K562 (cell line): ENCODE measurements around the gene DDR1. TPM values are rescaled to one million over a fixed set of nuclear protein-coding genes. Genes with fewer than 3 reads are reported as not detected.

ENCODE experiments used
- BRCA1 ChIP-seq, 2 experiments: fragments of 450-650 bp in 1 of 2; sonication (generic) in 1 of 2; formaldehyde crosslinking in 1 of 2; IDR thresholded peaks; 2 replicates each; pipeline versions ENCODE4 v1.5.0 to v1.6.1; 2017 to 2020; ENCODE audit warnings: mild to moderate bottlenecking in 1 of 2, missing genetic modification reagents in 1 of 2
- EGR1 ChIP-seq: fragments of 450-650 bp; conservative IDR thresholded peaks from 2 replicates; pipeline ENCODE4 v1.6.1; 2017; ENCODE audit warnings: mild to moderate bottlenecking
- MYNN ChIP-seq, 2 experiments: sonication (generic); formaldehyde crosslinking in 1 of 2; IDR thresholded peaks; 2 replicates each; pipeline versions ENCODE4 v1.5.0 to v1.6.1; 2016 to 2020; ENCODE audit warnings: antibody characterized with exemption in 1 of 2, missing genetic modification reagents in 1 of 2
- NCOA6 ChIP-seq: fragments of 450-650 bp; IDR thresholded peaks from 2 replicates; pipeline ENCODE4 v1.6.1; 2017; ENCODE audit warnings: mild to moderate bottlenecking
- NR4A1 ChIP-seq, 2 experiments: fragments of 250-450 bp in 1 of 2; fragments of 450-650 bp in 1 of 2; sonication (Bioruptor Pico) in 1 of 2; IDR thresholded peaks; 2 replicates each; pipeline versions ENCODE4 v1.4.0 to v1.6.1; 2016 to 2020; ENCODE audit warnings: mild to moderate bottlenecking in 2 of 2, missing compliant biosample characterization in 1 of 2, missing genetic modification characterization in 1 of 2, moderate library complexity in 1 of 2
- NUFIP1 ChIP-seq: fragments of 450-650 bp; IDR thresholded peaks from 2 replicates; pipeline ENCODE4 v1.6.1; 2018; ENCODE audit not compliant: partially characterized antibody
- PCBP1 ChIP-seq: fragments of 200-400 bp; formaldehyde crosslinking; IDR thresholded peaks from 2 replicates; pipeline ENCODE4 v1.6.1; 2018; ENCODE audit warnings: mild to moderate bottlenecking, low read depth, low read length; ENCODE audit not compliant: poor library complexity, severe bottlenecking
- SNRNP70 ChIP-seq: fragments of 200-400 bp; formaldehyde crosslinking; optimal IDR thresholded peaks from 2 replicates; pipeline ENCODE3; 2017; ENCODE audit warnings: low read depth, low read length
- ZBTB2 ChIP-seq: fragments of 450-650 bp; IDR thresholded peaks from 2 replicates; pipeline ENCODE4 v1.6.1; 2016; ENCODE audit warnings: antibody characterized with exemption
- ZFP1 ChIP-seq: fragments of 450-650 bp; formaldehyde crosslinking; IDR thresholded peaks from 2 replicates; pipeline ENCODE4 v1.4.0; 2020; ENCODE audit warnings: mild to moderate bottlenecking, mixed read lengths
- ZKSCAN3 ChIP-seq: fragments of 250-450 bp; sonication (Bioruptor Pico); IDR thresholded peaks from 2 replicates; pipeline ENCODE4 v1.4.0; 2020
- ZNF12 ChIP-seq: sonication (generic); formaldehyde crosslinking; IDR thresholded peaks from 2 replicates; pipeline ENCODE4 v1.4.0; 2020; ENCODE audit warnings: mild to moderate bottlenecking, missing genetic modification reagents
- ZNF436 ChIP-seq: fragments of 250-450, 450-650 bp; sonication (Bioruptor Pico); formaldehyde crosslinking; IDR thresholded peaks from 2 replicates; pipeline ENCODE4 v1.7.0; 2020; ENCODE audit warnings: mild to moderate bottlenecking
- polyA plus RNA-seq, 8 experiments: library from polyadenylated mRNA; depleted of rRNA in 4 of 8; stranded (reverse) in 5 of 8; unstranded in 3 of 8; fragments of >200 nt; fragmentation: Nextera tagmentation in 2 of 8; fragmentation: Illumina TruSeq in 1 of 8; extraction: Ambion mirVana in 2 of 8; extraction: Trizol in 1 of 8; gene quantifications; 2 replicates each; pipeline versions ENCODE4 v1.2.1 to v1.2.3, GENCODE V29; 2011 to 2014; ENCODE audit warnings: inconsistent platforms in 1 of 8, missing spikeins in 1 of 8
- total RNA-seq, 7 experiments: library from RNA; depleted of rRNA in 6 of 7; stranded (reverse); fragments of >200 nt in 6 of 7; fragmentation: Illumina TruSeq in 2 of 7; extraction: Trizol in 2 of 7; gene quantifications; 2 replicates each; pipeline versions ENCODE4 v1.2.1 to v1.2.3, GENCODE V29; 2011 to 2021; ENCODE audit warnings: low replicate concordance in 1 of 7
- TF ChIP-seq, protein P1 (sequence below): fragments of 450-650 bp; formaldehyde crosslinking; IDR thresholded peaks from 2 replicates; pipeline ENCODE4 v1.4.0; 2022; ENCODE audit warnings: missing genetic modification characterization
- TF ChIP-seq, protein P2 (sequence below): fragments of 250-450 bp; sonication (Bioruptor Pico); IDR thresholded peaks from 2 replicates; pipeline ENCODE4 v1.5.1; 2021; ENCODE audit warnings: mild to moderate bottlenecking
- TF ChIP-seq, protein P3 (sequence below): fragments of 250-450 bp; sonication (Bioruptor Pico); IDR thresholded peaks from 2 replicates; pipeline ENCODE4 v1.5.0; 2022; ENCODE audit warnings: mild to moderate bottlenecking
- TF ChIP-seq, protein P4 (sequence below): sonication (generic); formaldehyde crosslinking; IDR thresholded peaks from 2 replicates; pipeline ENCODE4 v1.8.1; 2023; ENCODE audit warnings: mild to moderate bottlenecking, missing genetic modification reagents

Gene DDR1
- total and polyA plus RNA-seq, 9 of the 15 experiments (the other 6 are each of a cell fraction or from before 2014, with no cell fraction given) = 1.4 to 44.6 (median 12.2) TPM

- TF ChIP-seq, protein P1, sequence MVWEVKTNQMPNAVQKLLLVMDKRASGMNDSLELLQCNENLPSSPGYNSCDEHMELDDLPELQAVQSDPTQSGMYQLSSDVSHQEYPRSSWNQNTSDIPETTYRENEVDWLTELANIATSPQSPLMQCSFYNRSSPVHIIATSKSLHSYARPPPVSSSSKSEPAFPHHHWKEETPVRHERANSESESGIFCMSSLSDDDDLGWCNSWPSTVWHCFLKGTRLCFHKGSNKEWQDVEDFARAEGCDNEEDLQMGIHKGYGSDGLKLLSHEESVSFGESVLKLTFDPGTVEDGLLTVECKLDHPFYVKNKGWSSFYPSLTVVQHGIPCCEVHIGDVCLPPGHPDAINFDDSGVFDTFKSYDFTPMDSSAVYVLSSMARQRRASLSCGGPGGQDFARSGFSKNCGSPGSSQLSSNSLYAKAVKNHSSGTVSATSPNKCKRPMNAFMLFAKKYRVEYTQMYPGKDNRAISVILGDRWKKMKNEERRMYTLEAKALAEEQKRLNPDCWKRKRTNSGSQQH = peak; percentile 72
- no peak for TF ChIP-seq ZNF12 (CRISPR knock-in tag)
- peak; percentile 100 for TF ChIP-seq EGR1
- TF ChIP-seq, protein P2, sequence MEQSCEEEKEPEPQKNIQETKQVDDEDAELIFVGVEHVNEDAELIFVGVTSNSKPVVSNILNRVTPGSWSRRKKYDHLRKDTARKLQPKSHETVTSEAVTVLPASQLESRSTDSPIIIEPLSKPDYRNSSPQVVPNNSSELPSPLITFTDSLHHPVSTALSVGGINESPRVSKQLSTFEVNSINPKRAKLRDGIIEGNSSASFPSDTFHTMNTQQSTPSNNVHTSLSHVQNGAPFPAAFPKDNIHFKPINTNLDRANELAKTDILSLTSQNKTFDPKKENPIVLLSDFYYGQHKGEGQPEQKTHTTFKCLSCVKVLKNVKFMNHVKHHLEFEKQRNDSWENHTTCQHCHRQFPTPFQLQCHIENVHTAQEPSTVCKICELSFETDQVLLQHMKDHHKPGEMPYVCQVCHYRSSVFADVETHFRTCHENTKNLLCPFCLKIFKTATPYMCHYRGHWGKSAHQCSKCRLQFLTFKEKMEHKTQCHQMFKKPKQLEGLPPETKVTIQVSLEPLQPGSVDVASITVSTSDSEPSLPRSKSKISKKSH (CRISPR knock-in tag) = no peak
- peak; percentile 72; the same call in 1 of the 2 replicates for TF ChIP-seq NR4A1 (CRISPR knock-in tag; IDR thresholded peaks at IDR 0.05)
- TF ChIP-seq NR4A1 (tag; IDR thresholded peaks at IDR 0.05) = peak; percentile 94
- no peak for TF ChIP-seq PCBP1
- no peak for TF ChIP-seq ZFP1 (CRISPR knock-in tag)
- no peak for TF ChIP-seq BRCA1 (IDR thresholded peaks at IDR 0.05)
- TF ChIP-seq BRCA1 (CRISPR knock-in tag; IDR thresholded peaks at IDR 0.05) = no peak
- TF ChIP-seq ZKSCAN3 = no peak
- peak; percentile 41; the same call in 1 of the 2 replicates for TF ChIP-seq ZBTB2
- TF ChIP-seq MYNN (IDR thresholded peaks at IDR 0.05) = peak; percentile 75
- TF ChIP-seq MYNN (CRISPR knock-in tag; IDR thresholded peaks at IDR 0.05) = no peak
- TF ChIP-seq, protein P3, sequence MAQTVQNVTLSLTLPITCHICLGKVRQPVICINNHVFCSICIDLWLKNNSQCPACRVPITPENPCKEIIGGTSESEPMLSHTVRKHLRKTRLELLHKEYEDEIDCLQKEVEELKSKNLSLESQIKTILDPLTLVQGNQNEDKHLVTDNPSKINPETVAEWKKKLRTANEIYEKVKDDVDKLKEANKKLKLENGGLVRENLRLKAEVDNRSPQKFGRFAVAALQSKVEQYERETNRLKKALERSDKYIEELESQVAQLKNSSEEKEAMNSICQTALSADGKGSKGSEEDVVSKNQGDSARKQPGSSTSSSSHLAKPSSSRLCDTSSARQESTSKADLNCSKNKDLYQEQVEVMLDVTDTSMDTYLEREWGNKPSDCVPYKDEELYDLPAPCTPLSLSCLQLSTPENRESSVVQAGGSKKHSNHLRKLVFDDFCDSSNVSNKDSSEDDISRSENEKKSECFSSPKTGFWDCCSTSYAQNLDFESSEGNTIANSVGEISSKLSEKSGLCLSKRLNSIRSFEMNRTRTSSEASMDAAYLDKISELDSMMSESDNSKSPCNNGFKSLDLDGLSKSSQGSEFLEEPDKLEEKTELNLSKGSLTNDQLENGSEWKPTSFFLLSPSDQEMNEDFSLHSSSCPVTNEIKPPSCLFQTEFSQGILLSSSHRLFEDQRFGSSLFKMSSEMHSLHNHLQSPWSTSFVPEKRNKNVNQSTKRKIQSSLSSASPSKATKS (CRISPR knock-in tag) = no peak
- TF ChIP-seq NCOA6 = no peak
- no peak for TF ChIP-seq SNRNP70
- peak; percentile 65 for TF ChIP-seq NUFIP1
- TF ChIP-seq ZNF436 = peak; percentile 100
- TF ChIP-seq, protein P4, sequence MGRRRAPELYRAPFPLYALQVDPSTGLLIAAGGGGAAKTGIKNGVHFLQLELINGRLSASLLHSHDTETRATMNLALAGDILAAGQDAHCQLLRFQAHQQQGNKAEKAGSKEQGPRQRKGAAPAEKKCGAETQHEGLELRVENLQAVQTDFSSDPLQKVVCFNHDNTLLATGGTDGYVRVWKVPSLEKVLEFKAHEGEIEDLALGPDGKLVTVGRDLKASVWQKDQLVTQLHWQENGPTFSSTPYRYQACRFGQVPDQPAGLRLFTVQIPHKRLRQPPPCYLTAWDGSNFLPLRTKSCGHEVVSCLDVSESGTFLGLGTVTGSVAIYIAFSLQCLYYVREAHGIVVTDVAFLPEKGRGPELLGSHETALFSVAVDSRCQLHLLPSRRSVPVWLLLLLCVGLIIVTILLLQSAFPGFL (CRISPR knock-in tag) = no peak
These were observed 23.7 kb downstream of the DDR1 start, which contains the start of gene GTF2H4 (continued) for GRCh38 chr6:30907758-30908591.
